ENCODE results near the gene TMEM232. TPM values are rescaled to one million over a fixed set of nuclear protein-coding genes. Genes with fewer than 3 reads are reported as not detected.

Gene TMEM232
- total RNA-seq, 4 donors from 2014 or later = 0.53 to 3.1 (median 1.5) TPM

DNA sequence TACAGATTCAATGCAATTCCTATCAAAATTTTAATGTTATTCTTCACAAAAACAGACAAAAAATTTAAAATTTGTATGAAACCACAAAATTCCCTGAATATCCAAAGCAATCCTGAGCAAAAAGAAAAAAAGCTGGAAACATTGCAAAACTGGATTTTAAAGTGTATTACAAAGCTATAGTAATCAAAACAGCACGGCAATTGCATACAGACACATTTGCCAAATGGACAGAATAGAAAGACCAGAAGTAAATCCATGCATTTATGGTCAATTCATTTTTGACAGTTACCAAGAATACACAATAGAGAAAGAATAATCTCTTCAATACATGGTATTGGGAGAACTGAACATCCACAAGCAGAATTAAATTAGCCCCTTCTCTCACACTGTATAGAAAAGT, 110.5 kb downstream of the TMEM232 start:
- H3K4me3 ChIP-seq = no peak overlapping the region
- H3K36me3 ChIP-seq = no peaks in the 10 kb centered on the region
- WGBS, 2 donors = 93% methylated on average over 1 of the region's 1 CpG
- peaks cover 0 to 8% (median 0%) of the 10 kb centered on the region in 3 donors for H3K9me3 ChIP-seq
- H3K27me3 ChIP-seq = no peaks in the 10 kb centered on the region
- no peak overlapping the region for H3K27ac ChIP-seq
- intact Hi-C loops (cut with DNase I) = no loop called here
- DNase-seq = no peak
- no peak for TF ChIP-seq POLR2A (IDR thresholded peaks at IDR 0.05)
- TF ChIP-seq, protein P1, sequence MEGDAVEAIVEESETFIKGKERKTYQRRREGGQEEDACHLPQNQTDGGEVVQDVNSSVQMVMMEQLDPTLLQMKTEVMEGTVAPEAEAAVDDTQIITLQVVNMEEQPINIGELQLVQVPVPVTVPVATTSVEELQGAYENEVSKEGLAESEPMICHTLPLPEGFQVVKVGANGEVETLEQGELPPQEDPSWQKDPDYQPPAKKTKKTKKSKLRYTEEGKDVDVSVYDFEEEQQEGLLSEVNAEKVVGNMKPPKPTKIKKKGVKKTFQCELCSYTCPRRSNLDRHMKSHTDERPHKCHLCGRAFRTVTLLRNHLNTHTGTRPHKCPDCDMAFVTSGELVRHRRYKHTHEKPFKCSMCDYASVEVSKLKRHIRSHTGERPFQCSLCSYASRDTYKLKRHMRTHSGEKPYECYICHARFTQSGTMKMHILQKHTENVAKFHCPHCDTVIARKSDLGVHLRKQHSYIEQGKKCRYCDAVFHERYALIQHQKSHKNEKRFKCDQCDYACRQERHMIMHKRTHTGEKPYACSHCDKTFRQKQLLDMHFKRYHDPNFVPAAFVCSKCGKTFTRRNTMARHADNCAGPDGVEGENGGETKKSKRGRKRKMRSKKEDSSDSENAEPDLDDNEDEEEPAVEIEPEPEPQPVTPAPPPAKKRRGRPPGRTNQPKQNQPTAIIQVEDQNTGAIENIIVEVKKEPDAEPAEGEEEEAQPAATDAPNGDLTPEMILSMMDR (IDR thresholded peaks at IDR 0.05) = no peak
- no peaks in the 10 kb centered on the region for H3K4me1 ChIP-seq

DNA sequence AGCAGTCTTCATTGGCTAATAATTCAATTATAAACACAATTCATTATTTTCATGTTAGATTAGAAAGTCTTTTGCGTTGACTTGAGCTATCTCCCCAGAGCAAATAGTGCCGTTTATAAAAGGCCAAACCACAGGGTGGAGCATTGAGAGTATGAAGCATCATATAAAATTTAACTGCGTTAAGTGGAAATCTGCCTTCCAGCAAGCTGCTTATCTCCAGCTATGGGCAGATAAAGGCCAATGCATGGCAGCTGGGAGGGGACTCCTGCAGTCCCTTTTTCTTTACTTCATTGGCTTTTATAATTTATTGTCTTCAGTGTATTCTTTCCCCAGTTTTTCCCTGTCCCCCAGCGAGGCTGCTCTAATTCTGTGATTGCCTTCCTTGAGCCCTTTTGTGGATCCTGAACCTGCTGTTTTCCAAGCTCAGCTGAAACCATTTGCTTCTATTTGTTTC, 113.7 kb downstream of the TMEM232 start:
- Histone ChIP-seq H3K9me3 (peaks cover 0 to 8% (median 0%) of the 10 kb centered on the region in 3 donors), H3K4me1 (no peaks in the 10 kb centered on the region), H3K36me3 (no peaks in the 10 kb centered on the region), H3K27ac (no peak overlapping the region), H3K27me3 (no peaks in the 10 kb centered on the region), H3K4me3 (no peak overlapping the region)
- intact Hi-C loops (cut with DNase I) = no loop called here
- no peak for DNase-seq
- no peak for TF ChIP-seq POLR2A (IDR thresholded peaks at IDR 0.05)
- TF ChIP-seq, protein P1 (IDR thresholded peaks at IDR 0.05) = no peak
- 57 to 58% methylated on average over 4 of the region's 4 CpGs for WGBS, 2 donors

DNA sequence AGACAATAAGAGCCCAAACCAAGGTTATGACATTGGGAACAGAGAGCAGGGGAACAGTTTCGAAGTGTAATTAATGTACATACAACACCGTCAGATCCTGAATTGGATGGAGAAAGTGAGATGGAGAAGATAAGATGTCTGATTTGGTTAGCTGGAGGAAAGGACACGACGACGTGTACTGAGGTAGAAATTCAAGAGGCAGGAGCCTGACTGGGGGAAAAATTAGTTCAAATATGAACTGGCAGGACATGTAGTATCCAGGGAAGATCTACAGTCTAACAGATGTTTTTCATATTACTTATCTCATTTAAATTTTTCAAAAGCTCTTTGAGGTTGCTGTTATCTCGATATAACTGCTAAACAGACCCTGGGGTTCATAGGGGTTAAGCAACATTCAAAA, 114.7 kb downstream of the TMEM232 start:
- intact Hi-C loops (cut with DNase I) = no loop called here
- Histone ChIP-seq H3K4me1 (no peaks in the 10 kb centered on the region), H3K4me3 (no peak overlapping the region), H3K27ac (no peak overlapping the region), H3K9me3 (peaks cover 0 to 8% (median 0%) of the 10 kb centered on the region in 3 donors), H3K36me3 (no peaks in the 10 kb centered on the region), H3K27me3 (no peaks in the 10 kb centered on the region)
- DNase-seq = no peak
- 81 to 82% methylated on average over 6 of the region's 6 CpGs for WGBS, 2 donors
- TF ChIP-seq, protein P1 (IDR thresholded peaks at IDR 0.05) = no peak
- TF ChIP-seq POLR2A (IDR thresholded peaks at IDR 0.05) = no peak

DNA sequence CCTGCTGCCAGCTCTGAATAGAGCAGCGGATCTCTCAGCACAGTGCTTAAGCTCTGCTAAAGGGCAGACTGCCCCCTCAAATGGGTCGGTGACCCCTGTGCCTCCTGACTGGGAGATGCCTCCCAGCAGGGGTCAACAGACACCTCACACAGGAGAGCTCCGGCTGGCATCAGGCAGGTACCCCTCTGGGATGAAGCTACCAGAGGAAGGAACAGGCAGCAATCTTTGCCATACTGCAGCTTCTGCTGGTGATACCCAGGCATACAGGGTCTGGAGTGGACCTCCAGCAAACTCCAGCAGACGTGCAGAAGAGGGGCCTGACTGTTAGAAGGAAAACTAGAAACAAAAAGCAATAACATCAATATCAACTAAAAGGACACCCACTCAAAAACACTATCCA, 131.6 kb downstream of the TMEM232 start:
- TF ChIP-seq POLR2A (IDR thresholded peaks at IDR 0.05) = no peak
- TF ChIP-seq, protein P1 (IDR thresholded peaks at IDR 0.05) = no peak
- DNase-seq = no peak
- Histone ChIP-seq H3K27me3 (no peaks in the 10 kb centered on the region), H3K9me3 (no peaks in the 10 kb centered on the region), H3K4me3 (no peak overlapping the region), H3K4me1 (no peaks in the 10 kb centered on the region), H3K36me3 (no peaks in the 10 kb centered on the region), H3K27ac (no peak overlapping the region)
- WGBS, 2 donors = 50 to 74% methylated on average over 1 to 3 of the region's 4 CpGs
- intact Hi-C loops (cut with DNase I) = no loop called here

DNA sequence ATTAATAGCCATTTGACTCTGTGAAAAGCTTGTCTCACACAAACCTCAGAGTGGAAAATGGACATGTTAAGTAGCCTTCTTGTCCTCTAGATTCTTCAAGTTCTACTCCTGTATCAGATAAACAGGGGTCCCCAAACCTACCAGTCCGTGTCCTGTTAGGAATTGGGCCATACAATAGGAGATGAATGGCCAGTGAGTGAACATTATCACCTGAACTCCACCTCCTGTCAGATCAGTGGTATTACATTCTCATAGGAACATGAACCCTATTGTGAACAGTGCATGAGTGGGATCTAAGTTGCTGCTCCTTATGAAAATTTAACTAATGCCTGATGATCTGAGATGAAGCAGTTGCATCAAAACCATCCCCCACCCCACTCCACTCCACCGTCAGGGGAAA, 136.3 kb downstream of the TMEM232 start:
- Histone ChIP-seq H3K27ac (no peak overlapping the region), H3K9me3 (no peaks in the 10 kb centered on the region), H3K36me3 (no peaks in the 10 kb centered on the region), H3K27me3 (no peaks in the 10 kb centered on the region), H3K4me1 (no peaks in the 10 kb centered on the region), H3K4me3 (no peak overlapping the region)
- WGBS, 2 donors = 12 to 16% methylated on average over 2 of the region's 2 CpGs
- no peak for TF ChIP-seq POLR2A (IDR thresholded peaks at IDR 0.05)
- TF ChIP-seq, protein P1 (IDR thresholded peaks at IDR 0.05) = peak in 1 of 6 experiments; percentile 46
- intact Hi-C loops (cut with DNase I) = no loop called here
- no peak for DNase-seq

Measured in esophagus squamous epithelium (tissue), 5 donors.